ENCODE results near the gene IL17RD. TPM values are rescaled to one million over a fixed set of nuclear protein-coding genes. Genes with fewer than 3 reads are reported as not detected.

IL17RD gene
- total RNA-seq, 2 experiments from 2014 or later, result not detected

- CTCF ChIA-PET, result no interaction called here
Observed at GRCh38 chr3:57063032-57063431, 102.1 kb downstream of the IL17RD start.

GRCh38 chr3:57062101-57062631 is 103.0 kb downstream of the IL17RD start:
- Mint-ChIP-seq H3K4me1 (ENCODE audit: low read depth) (no peaks in the 10 kb centered on the region), H3K27ac (no peak overlapping the region), H3K4me3 (no peak overlapping the region), H3K9me3 (no peaks in the 10 kb centered on the region), H3K36me3 (ENCODE audit: low read depth) (no peaks in the 10 kb centered on the region), H3K27me3 (peaks cover 13% of the 10 kb centered on the region)
- no peak for DNase-seq
- Histone ChIP-seq H3K27ac (ENCODE audit: low read depth in 1 of 2, low read length in 2 of 2) (no peak overlapping the region), H3K36me3 (ENCODE audit: insufficient read depth, low read length) (no peaks in the 10 kb centered on the region), H3K27me3 (ENCODE audit: control insufficient read depth in 1 of 2, insufficient read depth in 2 of 2, low read length in 2 of 2) (no peaks in the 10 kb centered on the region), H3K9me3 (ENCODE audit: control insufficient read depth in 1 of 2, insufficient read depth in 1 of 2, low read length in 2 of 2) (peaks cover 0 to 5% of the 10 kb centered on the region in 2 experiments), H3K4me3 (ENCODE audit: low read length) (no peak overlapping the region), H3K4me1 (ENCODE audit: insufficient read depth, low read length) (no peaks in the 10 kb centered on the region)
- ChIA-PET CTCF (no interaction called here), POLR2A (no interaction called here)
- intact Hi-C loops (cut with DNase I, micrococcal nuclease), result no loop called here
- no peak for ATAC-seq (ENCODE audit: poor library complexity)
- no peak for TF ChIP-seq CTCF (IDR thresholded peaks at IDR 0.05)

More at GRCh38 chr3:57063032-57063431, 102.1 kb downstream of the IL17RD start:
- H3K4me1 Mint-ChIP-seq (ENCODE audit: low read depth), result no peaks in the 10 kb centered on the region
- H3K9me3 ChIP-seq (ENCODE audit: control insufficient read depth in 1 of 2, insufficient read depth in 1 of 2, low read length in 2 of 2), result peaks cover 0 to 5% of the 10 kb centered on the region in 2 experiments
- intact Hi-C loops (cut with DNase I, micrococcal nuclease), result no loop called here
- DNase-seq, result no peak
- no peaks in the 10 kb centered on the region for H3K9me3 Mint-ChIP-seq
- no peak overlapping the region for H3K4me3 Mint-ChIP-seq
- no peaks in the 10 kb centered on the region for H3K4me1 ChIP-seq (ENCODE audit: insufficient read depth, low read length)
- no peaks in the 10 kb centered on the region for H3K36me3 ChIP-seq (ENCODE audit: insufficient read depth, low read length)
- no peak overlapping the region for H3K27ac ChIP-seq (ENCODE audit: low read depth in 1 of 2, low read length in 2 of 2)
- peaks cover 9% of the 10 kb centered on the region for H3K27me3 Mint-ChIP-seq
- ATAC-seq (ENCODE audit: poor library complexity), result no peak
- POLR2A ChIA-PET, result no interaction called here
- no peaks in the 10 kb centered on the region for H3K36me3 Mint-ChIP-seq (ENCODE audit: low read depth)
- TF ChIP-seq CTCF (IDR thresholded peaks at IDR 0.05), result no peak
- peaks cover 0 to 2% of the 10 kb centered on the region in 2 experiments for H3K27me3 ChIP-seq (ENCODE audit: control insufficient read depth in 1 of 2, insufficient read depth in 2 of 2, low read length in 2 of 2)
- H3K4me3 ChIP-seq (ENCODE audit: low read length), result no peak overlapping the region
- H3K27ac Mint-ChIP-seq, result no peak overlapping the region

- CTCF ChIA-PET, result no interaction called here
Observed at GRCh38 chr3:57061556-57061955, 103.6 kb downstream of the IL17RD start.

More at GRCh38 chr3:57061556-57061955, 103.6 kb downstream of the IL17RD start:
- Mint-ChIP-seq H3K27me3 (peaks cover 14% of the 10 kb centered on the region), H3K27ac (no peak overlapping the region), H3K4me1 (ENCODE audit: low read depth) (no peaks in the 10 kb centered on the region), H3K4me3 (no peak overlapping the region), H3K9me3 (no peaks in the 10 kb centered on the region), H3K36me3 (ENCODE audit: low read depth) (no peaks in the 10 kb centered on the region)
- intact Hi-C loops (cut with DNase I, micrococcal nuclease), result no loop called here
- no peak for TF ChIP-seq CTCF (IDR thresholded peaks at IDR 0.05)
- no peak overlapping the region for H3K4me3 ChIP-seq (ENCODE audit: low read length)
- H3K4me1 ChIP-seq (ENCODE audit: insufficient read depth, low read length), result no peaks in the 10 kb centered on the region
- POLR2A ChIA-PET, result no interaction called here
- peaks cover 0 to 5% of the 10 kb centered on the region in 2 experiments for H3K9me3 ChIP-seq (ENCODE audit: control insufficient read depth in 1 of 2, insufficient read depth in 1 of 2, low read length in 2 of 2)
- DNase-seq (no peak), ATAC-seq (ENCODE audit: poor library complexity) (no peak)
- H3K36me3 ChIP-seq (ENCODE audit: insufficient read depth, low read length), result no peaks in the 10 kb centered on the region
- no peaks in the 10 kb centered on the region for H3K27me3 ChIP-seq (ENCODE audit: control insufficient read depth in 1 of 2, insufficient read depth in 2 of 2, low read length in 2 of 2)
- no peak overlapping the region for H3K27ac ChIP-seq (ENCODE audit: low read depth in 1 of 2, low read length in 2 of 2)

Measured in CD4-positive, alpha-beta T cell (primary cell).